Measurements from ENCODE around the gene ELN.
"Not testable (repeated sequence)": the region's sequence is repeated elsewhere in the genome, so short reads cannot be mapped to it uniquely, and the experiment has no call there.

The ELN gene

DNA sequence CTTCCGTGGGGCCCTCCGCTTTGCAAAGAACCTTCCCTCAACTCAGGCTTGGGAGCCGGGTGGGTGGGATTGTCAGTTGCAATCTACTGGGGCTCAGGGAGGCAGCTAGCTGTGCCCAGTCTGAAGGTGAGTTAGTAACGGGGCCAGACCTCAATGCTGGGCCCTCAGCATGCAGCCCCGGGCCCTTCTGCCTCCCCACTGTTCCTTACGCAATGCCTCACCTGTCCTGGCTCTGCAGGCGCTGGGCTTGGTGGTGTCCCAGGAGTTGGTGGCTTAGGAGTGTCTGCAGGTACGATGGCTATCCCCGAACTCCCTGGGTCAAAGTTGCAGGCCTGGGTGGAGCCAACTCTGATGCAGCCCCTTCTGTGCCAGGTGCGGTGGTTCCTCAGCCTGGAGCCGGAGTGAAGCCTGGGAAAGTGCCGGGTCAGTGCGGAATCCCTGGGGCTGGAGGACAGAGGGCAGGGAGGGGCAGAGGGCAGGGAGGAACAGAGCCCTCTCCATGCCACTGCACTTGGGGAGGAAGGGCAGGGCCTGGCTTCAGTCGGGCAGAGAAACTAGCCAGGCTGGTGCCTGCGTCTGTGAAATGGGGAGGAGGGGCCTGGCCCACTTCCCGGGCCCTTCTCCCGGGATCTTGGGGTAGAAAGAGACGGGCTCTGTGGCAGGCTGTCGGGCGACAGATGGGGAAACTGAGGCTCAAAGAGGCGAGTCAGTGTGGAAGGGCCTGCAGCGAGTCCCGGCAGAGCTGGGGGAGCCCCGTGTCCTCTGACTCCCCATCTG lies 15.0 kb downstream of the ELN start:
- TF ChIP-seq, protein P1, sequence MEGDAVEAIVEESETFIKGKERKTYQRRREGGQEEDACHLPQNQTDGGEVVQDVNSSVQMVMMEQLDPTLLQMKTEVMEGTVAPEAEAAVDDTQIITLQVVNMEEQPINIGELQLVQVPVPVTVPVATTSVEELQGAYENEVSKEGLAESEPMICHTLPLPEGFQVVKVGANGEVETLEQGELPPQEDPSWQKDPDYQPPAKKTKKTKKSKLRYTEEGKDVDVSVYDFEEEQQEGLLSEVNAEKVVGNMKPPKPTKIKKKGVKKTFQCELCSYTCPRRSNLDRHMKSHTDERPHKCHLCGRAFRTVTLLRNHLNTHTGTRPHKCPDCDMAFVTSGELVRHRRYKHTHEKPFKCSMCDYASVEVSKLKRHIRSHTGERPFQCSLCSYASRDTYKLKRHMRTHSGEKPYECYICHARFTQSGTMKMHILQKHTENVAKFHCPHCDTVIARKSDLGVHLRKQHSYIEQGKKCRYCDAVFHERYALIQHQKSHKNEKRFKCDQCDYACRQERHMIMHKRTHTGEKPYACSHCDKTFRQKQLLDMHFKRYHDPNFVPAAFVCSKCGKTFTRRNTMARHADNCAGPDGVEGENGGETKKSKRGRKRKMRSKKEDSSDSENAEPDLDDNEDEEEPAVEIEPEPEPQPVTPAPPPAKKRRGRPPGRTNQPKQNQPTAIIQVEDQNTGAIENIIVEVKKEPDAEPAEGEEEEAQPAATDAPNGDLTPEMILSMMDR (IDR thresholded peaks at IDR 0.05; ENCODE audit: control extremely low read depth, extremely low read depth, low read depth, missing control alignments): no peak
- ChIA-PET POLR2A (no interaction called here), CTCF (interaction anchor here (3.0 kb wide), 1 partner anchor 17 kb away, joined by 13 read pairs; no protein-coding TSS in a partner anchor)
- no peak for DNase-seq (ENCODE audit: extremely low spot score)

DNA sequence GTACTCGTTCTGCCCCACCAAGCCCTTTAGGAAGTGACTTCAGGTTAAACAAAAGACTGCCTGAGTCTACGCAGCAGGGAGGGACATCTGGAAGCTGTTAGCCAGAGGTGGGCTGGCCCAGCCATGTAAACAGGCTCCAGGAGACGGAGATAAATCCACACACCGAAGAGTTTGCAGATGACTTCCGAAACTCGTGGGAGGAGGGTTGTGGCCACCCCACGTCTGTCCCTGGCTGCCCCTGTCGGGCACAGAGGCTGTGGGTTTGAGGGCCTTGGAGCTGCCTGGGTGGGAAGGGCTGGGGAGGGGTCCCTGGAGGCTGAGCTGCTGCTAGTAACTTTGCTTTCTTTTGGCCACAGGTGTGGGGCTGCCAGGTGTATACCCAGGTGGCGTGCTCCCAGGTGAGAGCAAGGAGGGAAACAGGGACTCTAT lies 15.6 kb downstream of the ELN start:
- POLR2A ChIA-PET: no interaction called here
- DNase-seq (ENCODE audit: extremely low spot score): no peak
- TF ChIP-seq, protein P1 (IDR thresholded peaks at IDR 0.05; ENCODE audit: control extremely low read depth, extremely low read depth, low read depth, missing control alignments): no peak
- CTCF ChIA-PET: interaction anchor here (2.1 to 3.0 kb wide), 2 partner anchors 17 to 25 kb away, joined by 6 to 13 read pairs; no protein-coding TSS in a partner anchor

DNA sequence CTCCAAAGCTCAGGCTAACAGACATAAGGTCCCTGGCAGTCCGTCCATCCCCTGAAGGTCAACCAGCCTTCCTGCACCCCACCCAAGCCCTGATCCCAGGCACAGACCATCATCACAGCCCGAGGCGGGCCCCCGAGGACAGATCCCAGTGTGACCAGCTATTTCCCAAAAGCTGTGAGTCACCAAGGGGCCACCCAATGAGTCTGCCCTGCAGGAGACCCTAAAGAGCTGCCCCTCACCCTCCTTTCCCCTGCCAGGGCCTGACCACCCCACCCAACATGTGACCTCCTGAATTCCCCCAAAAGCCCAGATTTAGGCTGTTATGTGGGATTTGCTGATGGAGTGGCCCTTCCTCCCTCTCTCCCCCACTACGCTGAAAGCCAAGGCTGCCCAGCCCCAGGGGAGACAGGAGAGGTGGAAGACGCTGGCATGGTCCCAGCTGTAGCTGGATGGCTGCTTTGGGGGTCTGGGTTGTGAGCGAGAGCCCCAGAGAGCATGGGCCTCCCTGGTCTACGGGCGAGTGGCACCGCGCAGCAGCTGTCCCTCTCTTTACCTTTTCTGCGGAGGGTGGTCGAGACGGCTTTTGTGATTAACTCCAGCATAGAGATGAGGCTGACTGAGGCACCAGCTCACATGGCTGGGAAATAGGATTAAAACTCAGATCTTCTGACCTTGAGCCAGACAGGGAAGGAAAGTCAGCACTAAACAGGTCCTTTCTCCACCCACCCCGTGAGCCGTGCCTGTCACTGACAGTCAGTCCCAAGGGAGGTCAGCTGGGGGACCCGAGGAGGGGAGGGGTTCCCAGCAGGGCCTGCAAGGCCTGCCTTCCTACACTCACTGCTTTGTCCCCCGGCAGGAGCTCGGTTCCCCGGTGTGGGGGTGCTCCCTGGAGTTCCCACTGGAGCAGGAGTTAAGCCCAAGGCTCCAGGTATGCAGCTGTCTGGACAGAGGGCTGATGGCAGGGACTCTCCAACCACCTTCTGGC lies 16.7 kb downstream of the ELN start:
- TF ChIP-seq, protein P1 (IDR thresholded peaks at IDR 0.05; ENCODE audit: control extremely low read depth, extremely low read depth, low read depth, missing control alignments): no peak
- ChIA-PET CTCF (interaction anchor here (2.1 to 3.0 kb wide), 2 partner anchors 18 to 24 kb away, joined by 6 to 13 read pairs; no protein-coding TSS in a partner anchor), POLR2A (interaction anchor here (0.5 kb wide), 1 partner anchor 77 kb away, joined by 6 read pairs; no protein-coding TSS in a partner anchor)
- no peak for DNase-seq (ENCODE audit: extremely low spot score)

- DNase-seq (ENCODE audit: extremely low spot score); POLR2A ChIA-PET: not testable (repeated sequence)
- CTCF ChIA-PET: interaction anchor here (1.4 to 1.6 kb wide), 2 partner anchors 21 to 22 kb away, joined by 5 to 6 read pairs; no protein-coding TSS in a partner anchor
Observed at GRCh38 chr7:74046581-74046980, 18.6 kb downstream of the ELN start.

- POLR2A ChIA-PET: no interaction called here
- TF ChIP-seq, protein P1 (IDR thresholded peaks at IDR 0.05; ENCODE audit: control extremely low read depth, extremely low read depth, low read depth, missing control alignments): no peak
- no peak for DNase-seq (ENCODE audit: extremely low spot score)
- CTCF ChIA-PET: interaction anchor here (1.4 to 1.6 kb wide), 2 partner anchors 21 to 22 kb away, joined by 5 to 6 read pairs; no protein-coding TSS in a partner anchor
Observed at GRCh38 chr7:74047804-74048380, 19.9 kb downstream of the ELN start.

DNA sequence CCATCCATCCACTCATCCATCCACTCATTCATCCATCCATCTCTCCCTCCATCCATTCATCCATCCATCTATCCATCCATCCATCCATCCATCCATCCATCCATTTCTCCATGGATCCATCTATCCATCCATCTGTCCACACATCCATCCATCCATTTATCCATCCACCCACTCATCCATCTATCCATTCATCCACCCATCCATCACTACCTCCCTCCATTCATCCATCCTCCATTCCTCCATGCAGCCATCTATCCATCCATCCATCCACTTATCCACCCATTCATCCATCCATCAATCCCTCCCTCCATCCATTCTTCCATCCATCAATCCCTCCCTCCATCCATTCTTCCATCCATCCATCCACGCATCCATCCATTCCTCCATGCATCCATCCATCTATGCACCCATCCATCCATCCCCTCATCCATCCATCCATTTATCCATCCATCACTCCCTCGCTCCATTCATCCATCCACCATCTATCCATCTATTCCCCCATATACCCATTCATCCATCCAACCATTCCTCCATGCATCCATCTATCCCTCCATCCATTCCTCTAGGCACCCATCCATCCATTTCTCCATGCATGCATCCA lies 21.1 kb downstream of the ELN start:
- no peak for DNase-seq (ENCODE audit: extremely low spot score)
- ChIA-PET POLR2A (no interaction called here), CTCF (no interaction called here)
- TF ChIP-seq, protein P1 (IDR thresholded peaks at IDR 0.05; ENCODE audit: control extremely low read depth, extremely low read depth, low read depth, missing control alignments): no peak
